GM12865 (cell line): ENCODE measurements around the gene HTR4.

Experiments used
- DNase-seq: peaks from one replicate; pipeline ENCODE4 v3.0.0; 2010; ENCODE audit warnings: low read depth
- H3K4me3 ChIP-seq: 2 replicates; pipeline ENCODE4 v1.5.1; 2011; ENCODE audit warnings: mild to moderate bottlenecking, low read depth, low read length, control low read depth
- TF ChIP-seq, protein P1 (sequence below): IDR thresholded peaks from 2 replicates; pipeline ENCODE4 v1.5.1; 2011; ENCODE audit warnings: low read length, control low read depth, low read depth, inconsistent platforms; ENCODE audit not compliant: insufficient read depth; ENCODE audit errors: missing control alignments

Gene HTR4

DNA sequence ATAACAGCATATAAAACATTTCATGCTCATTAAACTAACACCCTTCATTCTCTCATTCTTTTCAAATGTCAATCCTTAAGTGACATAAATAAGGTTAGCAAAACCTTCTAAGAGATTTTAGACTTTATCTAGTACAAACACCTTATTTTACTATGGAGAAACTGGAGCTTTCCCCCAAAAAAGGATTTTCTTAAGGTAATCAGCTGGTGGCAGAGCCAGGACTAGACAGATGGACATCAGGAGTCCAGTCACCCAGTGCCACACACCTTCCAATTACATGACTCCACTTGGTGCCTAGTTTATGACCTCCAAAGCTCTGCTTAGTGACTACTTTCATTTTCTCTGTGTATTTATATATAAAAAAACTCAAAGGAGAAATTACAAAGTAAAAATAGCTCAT lies 70.2 kb downstream of the HTR4 start:
- no peak overlapping the region for H3K4me3 ChIP-seq
- TF ChIP-seq, protein P1, sequence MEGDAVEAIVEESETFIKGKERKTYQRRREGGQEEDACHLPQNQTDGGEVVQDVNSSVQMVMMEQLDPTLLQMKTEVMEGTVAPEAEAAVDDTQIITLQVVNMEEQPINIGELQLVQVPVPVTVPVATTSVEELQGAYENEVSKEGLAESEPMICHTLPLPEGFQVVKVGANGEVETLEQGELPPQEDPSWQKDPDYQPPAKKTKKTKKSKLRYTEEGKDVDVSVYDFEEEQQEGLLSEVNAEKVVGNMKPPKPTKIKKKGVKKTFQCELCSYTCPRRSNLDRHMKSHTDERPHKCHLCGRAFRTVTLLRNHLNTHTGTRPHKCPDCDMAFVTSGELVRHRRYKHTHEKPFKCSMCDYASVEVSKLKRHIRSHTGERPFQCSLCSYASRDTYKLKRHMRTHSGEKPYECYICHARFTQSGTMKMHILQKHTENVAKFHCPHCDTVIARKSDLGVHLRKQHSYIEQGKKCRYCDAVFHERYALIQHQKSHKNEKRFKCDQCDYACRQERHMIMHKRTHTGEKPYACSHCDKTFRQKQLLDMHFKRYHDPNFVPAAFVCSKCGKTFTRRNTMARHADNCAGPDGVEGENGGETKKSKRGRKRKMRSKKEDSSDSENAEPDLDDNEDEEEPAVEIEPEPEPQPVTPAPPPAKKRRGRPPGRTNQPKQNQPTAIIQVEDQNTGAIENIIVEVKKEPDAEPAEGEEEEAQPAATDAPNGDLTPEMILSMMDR = no peak
- DNase-seq = no peak

DNA sequence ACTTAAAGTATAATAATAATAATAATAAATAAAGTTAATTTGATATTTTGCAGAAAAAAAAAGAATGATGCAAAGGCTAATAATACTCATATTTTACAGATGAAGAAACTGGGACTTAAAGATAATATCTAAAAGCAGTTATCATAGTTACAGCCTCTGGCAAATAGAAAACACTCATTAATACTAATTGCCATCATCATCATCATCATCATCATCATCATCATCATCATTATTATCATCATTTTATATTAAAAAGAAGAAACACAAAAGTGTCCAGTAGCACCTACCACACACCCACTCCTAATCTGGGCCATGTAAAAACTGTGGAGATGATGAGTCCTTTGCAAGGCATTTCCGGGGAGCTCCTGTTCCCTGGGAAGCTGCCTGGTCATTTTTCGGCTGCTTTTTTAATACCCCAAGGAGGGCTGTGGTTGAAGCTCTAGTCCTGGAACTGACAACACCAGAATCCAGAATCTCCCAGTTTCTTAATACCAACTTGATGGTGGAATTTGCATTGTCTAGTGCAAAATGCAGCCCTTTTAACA lies 70.8 kb downstream of the HTR4 start:
- no peak for DNase-seq
- TF ChIP-seq, protein P1 = no peak
- no peak overlapping the region for H3K4me3 ChIP-seq

DNA sequence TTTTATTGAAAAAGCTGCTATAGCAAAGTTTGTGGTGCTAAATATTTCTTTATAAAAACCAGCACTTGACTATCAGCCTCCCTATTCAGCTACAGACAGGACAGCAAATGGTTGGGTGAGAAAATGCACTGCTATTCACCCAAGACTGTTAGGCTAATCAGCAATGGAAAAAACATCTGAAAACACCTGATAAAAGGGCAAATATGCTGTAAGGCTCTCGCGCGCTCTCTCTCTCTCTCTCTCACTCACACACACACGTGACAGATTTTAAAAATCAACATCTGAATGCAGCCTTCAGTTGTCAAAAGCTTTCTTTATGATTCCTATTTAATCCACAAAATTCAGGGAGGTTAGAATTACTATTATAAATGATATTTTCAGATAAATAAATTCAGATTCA lies 80.2 kb downstream of the HTR4 start:
- TF ChIP-seq, protein P1 = no peak
- DNase-seq = no peak
- no peak overlapping the region for H3K4me3 ChIP-seq

DNA sequence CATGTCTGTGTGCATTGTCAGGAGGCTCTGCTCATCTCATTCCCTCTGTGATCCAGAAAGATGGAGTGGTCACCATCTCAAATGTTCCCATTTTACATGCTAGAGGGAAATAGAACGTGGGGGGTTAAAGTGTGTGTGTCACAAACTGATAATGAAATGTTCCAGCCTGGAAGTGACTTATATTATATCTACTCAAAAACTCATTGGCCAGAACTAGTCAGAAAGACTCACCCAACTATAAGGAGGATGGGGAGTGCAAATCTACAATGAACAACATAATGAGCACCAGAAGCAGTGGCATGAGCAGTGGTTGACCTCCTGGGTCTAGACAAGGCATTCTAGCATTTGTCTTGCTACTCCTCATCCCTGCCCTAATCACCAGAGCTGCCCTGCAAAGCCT lies 81.0 kb downstream of the HTR4 start:
- no peak overlapping the region for H3K4me3 ChIP-seq
- TF ChIP-seq, protein P1 = no peak
- no peak for DNase-seq

DNA sequence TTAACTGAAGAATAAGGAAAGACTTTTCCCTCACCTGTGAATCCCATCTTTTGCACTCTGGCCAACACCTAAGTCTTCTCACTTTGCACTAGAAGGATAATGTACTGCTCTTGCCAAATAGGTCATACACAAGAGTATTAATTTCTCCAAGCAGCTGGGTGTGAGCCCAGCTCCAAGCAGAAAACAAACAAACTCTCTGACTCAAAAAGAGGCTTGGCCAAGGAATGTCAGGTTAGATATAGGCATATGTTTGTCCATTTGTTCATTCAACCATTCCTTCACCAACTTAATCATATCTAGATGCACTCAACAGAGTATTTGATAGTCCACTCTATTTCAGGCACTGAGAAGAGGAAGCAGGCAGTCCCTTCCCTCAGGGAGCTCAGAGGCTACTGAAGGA lies 84.4 kb downstream of the HTR4 start:
- TF ChIP-seq, protein P1 = no peak
- no peak overlapping the region for H3K4me3 ChIP-seq
- DNase-seq = no peak

DNA sequence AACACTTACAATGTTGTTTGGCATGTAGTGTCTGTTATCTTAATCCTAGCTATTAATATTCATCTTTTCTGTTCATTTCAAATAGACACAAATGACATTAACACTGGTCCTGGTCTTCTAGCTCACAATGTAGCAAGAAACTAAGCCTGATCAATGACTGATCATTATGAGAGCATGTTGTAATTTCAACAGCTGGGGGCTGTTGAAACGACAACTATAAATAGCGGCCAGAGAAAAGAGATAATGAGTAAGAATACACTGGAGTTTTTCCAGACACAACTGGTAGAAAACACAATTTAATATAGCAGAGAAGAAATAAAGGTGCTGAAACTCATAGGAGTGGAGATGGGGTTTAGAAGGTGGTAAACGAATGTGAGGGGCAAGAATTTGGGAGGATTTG lies 89.2 kb downstream of the HTR4 start:
- H3K4me3 ChIP-seq = no peak overlapping the region
- DNase-seq = no peak
- TF ChIP-seq, protein P1 = no peak

DNA sequence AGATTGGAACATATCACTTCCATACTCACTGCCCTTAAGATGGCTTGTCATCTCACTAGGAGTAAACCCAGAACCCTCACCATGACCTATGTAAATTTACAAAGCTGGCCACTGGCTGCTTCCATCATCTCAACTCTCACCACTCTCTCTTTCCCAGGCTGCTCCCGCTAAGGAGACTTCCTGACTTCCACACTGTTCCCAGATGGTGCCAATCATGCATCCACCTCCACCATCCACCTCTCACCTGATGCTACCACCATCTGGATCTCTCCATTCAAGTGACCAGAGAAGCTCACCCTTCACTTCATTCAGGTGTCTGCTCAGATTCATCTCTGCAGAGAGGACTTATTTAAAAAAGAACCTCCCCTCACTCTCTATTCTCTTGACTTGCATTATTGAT lies 91.3 kb downstream of the HTR4 start:
- TF ChIP-seq, protein P1 = no peak
- no peak for DNase-seq
- H3K4me3 ChIP-seq = no peak overlapping the region
